ENCODE results near the gene IFT27.
A peak's percentile ranks its signal among the peaks of the same experiment; 100 is the strongest.

IFT27 gene, protein sequence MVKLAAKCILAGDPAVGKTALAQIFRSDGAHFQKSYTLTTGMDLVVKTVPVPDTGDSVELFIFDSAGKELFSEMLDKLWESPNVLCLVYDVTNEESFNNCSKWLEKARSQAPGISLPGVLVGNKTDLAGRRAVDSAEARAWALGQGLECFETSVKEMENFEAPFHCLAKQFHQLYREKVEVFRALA

DNA sequence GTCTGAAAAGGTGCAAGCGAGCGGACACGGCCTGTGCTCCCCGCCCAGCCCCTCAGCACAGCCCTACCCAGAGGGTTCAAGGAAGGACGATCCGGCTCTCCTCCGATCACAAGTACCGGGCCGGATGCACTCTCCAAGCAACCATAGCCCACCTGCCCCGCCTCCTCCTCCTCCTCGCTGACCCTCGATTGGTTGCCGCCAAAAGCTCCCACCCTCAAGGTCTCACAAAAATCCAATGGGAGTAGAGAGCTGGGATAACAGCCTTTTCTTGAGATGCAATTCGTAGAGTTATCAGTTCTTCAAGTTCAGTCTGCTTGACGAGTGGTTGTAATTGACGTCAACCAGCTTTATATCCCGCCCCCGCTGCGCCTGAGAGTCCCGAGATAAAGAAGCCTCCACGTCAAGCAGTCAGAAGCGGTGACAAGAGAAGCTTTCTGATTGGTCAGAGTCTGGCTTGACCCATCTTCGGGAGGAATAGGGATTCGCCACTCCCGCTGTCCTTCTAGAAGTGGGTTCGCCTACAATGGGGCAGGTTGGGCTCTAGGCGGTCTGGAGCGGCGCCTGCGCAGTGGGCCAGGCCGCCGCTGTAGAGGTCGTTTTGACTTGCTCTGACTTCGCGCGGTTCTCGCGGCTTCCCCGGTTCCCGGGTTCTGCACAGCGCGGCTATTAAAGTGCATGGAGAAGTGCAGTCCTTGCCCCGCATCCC, at the start of gene IFT27:
IFT27 (minus strand) TSS at position 156 of the 706 bp plus-strand sequence. CDS start 412 bp downstream, outside the sequence.
- Histone ChIP-seq H3K27me3 (ENCODE audit: control insufficient read depth, insufficient read depth, low read length) (peaks cover 10% of the 10 kb centered on the region), H3K4me3 (ENCODE audit: low read depth, low read length) (peak within 1 kb of the TSS; percentile 89), H3K9ac (ENCODE audit: low read length) (peak within 1 kb of the TSS; percentile 58), H3K4me1 (ENCODE audit: control insufficient read depth, insufficient read depth, low read length) (peaks cover 8% of the 10 kb centered on the region), H3K9me3 (ENCODE audit: control insufficient read depth, insufficient read depth, low read depth, low read length) (peaks cover 28% of the 10 kb centered on the region), H3K36me3 (ENCODE audit: control insufficient read depth, insufficient read depth, low read length) (0 out of 2 replicates have a peak, but pooled peaks cover 5% of the 10 kb centered on the region), H3K27ac (ENCODE audit: low read depth, low read length) (no peak within 1 kb of the TSS)

DNA sequence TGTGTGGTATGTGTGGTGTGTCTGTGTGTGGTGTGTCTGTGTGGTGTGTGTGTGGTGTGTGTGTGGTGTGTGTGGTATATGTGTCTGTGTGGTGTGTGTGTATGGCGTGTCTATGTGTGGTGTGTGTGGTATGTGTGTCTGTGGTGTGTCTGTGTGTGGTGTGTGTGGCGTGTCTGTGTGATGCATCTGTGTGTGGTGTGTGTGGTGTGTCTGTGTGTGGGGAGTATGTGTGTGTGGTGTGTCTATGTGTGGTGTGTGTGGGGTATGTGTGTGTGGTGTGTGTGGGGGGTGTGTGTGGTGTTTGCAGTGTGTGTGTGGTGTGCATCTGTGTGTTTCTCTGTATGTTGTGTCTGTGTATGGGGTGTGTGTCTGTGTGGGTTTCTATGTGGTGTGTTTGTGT, 48.7 kb upstream of the IFT27 start:
- no peaks in the 10 kb centered on the region for H3K36me3 ChIP-seq (ENCODE audit: control insufficient read depth, insufficient read depth, low read length)
- no peak overlapping the region for H3K9ac ChIP-seq (ENCODE audit: low read length)
- H3K27me3 ChIP-seq (ENCODE audit: control insufficient read depth, insufficient read depth, low read length) = peaks cover 3% of the 10 kb centered on the region; the same call in 1 of the 2 replicates
- no peak overlapping the region for H3K27ac ChIP-seq (ENCODE audit: low read depth, low read length)
- peaks cover 11% of the 10 kb centered on the region; the same call in 1 of the 2 replicates for H3K4me1 ChIP-seq (ENCODE audit: control insufficient read depth, insufficient read depth, low read length)
- H3K9me3 ChIP-seq (ENCODE audit: control insufficient read depth, insufficient read depth, low read depth, low read length) = no peaks in the 10 kb centered on the region
- H3K4me3 ChIP-seq (ENCODE audit: low read depth, low read length) = no peak overlapping the region

DNA sequence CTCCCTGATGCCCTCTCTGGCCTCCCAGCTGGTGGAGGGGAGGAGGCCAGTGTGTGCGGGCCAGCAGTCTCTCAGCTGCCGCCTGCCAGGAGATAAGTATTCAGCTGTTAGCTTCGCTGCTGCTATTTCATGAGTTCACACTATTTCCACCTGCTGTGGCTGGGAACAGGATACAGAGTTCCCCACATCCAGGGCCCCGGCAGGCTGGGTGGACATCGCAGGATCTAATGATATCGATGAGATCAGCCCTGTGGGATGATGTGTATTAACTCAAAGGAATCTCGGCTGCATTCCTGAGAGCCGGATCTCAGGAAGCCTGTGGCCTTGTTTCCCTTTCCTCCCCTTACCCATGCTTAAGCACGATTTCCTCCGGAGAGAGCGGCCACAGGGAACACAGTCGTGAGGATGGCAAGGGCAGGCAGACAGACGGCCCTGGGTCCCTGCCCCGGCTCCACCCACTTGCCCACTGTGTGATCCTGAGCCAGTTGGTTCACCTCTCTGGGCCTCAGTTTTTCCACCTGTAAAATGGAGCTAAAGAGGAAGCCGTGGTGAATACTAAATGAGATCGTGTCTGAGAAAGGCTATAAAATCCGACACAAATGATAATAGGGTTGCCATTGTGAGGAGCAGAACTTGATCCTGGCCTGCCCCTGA, 47.4 kb upstream of the IFT27 start:
- Histone ChIP-seq H3K4me1 (ENCODE audit: control insufficient read depth, insufficient read depth, low read length) (peaks cover 22% of the 10 kb centered on the region; the same call in 1 of the 2 replicates), H3K9me3 (ENCODE audit: control insufficient read depth, insufficient read depth, low read depth, low read length) (no peaks in the 10 kb centered on the region), H3K4me3 (ENCODE audit: low read depth, low read length) (no peak overlapping the region), H3K27ac (ENCODE audit: low read depth, low read length) (no peak overlapping the region), H3K9ac (ENCODE audit: low read length) (peak overlapping the region; percentile 18), H3K27me3 (ENCODE audit: control insufficient read depth, insufficient read depth, low read length) (peaks cover 12% of the 10 kb centered on the region), H3K36me3 (ENCODE audit: control insufficient read depth, insufficient read depth, low read length) (no peaks in the 10 kb centered on the region)

DNA sequence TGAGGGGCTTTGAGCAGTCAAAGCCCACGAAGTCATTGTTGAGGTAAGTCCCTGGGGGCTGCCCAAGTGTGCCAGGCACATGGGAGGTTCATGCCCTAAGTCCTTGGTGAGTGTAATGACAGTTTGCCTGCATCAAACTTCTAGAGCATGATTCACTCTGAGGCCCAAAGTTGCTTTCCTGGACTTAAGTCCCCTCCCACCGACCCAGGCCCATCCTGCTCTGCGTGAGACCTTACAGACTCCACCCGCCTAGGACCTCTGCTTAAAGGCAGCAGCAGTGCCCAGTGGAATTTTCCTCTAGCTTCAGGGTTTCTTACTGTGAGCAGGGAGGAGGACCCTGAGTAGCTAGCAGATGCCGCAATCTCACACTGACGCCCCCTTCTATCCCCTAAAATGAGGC, 46.7 kb upstream of the IFT27 start:
- no peak overlapping the region for H3K9ac ChIP-seq (ENCODE audit: low read length)
- peaks cover 19% of the 10 kb centered on the region for H3K27me3 ChIP-seq (ENCODE audit: control insufficient read depth, insufficient read depth, low read length)
- peaks cover 29% of the 10 kb centered on the region; the same call in 1 of the 2 replicates for H3K4me1 ChIP-seq (ENCODE audit: control insufficient read depth, insufficient read depth, low read length)
- H3K27ac ChIP-seq (ENCODE audit: low read depth, low read length) = no peak overlapping the region
- H3K9me3 ChIP-seq (ENCODE audit: control insufficient read depth, insufficient read depth, low read depth, low read length) = no peaks in the 10 kb centered on the region
- no peak overlapping the region for H3K4me3 ChIP-seq (ENCODE audit: low read depth, low read length)
- no peaks in the 10 kb centered on the region for H3K36me3 ChIP-seq (ENCODE audit: control insufficient read depth, insufficient read depth, low read length)

DNA sequence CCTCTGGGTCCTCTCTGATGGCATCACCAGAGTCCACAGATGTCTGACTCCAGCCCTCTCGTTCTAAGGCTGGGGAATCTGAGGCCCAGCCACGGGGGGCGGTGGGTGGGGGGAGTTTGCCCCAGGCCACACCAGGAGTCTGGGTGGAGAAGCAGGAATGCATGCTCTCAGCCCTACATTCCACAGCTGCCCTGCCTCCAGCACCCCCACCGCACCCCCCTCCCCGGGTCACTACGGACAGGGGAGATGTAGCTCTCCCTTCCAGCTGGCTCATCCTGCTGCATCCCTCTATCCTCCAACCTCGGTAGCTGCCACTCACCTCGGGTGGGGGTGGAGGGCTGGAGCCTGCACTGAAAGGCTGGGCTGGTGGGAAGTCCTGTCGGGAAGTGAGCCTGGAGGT, 43.2 kb upstream of the IFT27 start:
- Histone ChIP-seq H3K36me3 (ENCODE audit: control insufficient read depth, insufficient read depth, low read length) (no peaks in the 10 kb centered on the region), H3K4me1 (ENCODE audit: control insufficient read depth, insufficient read depth, low read length) (peaks cover 46% of the 10 kb centered on the region), H3K9me3 (ENCODE audit: control insufficient read depth, insufficient read depth, low read depth, low read length) (no peaks in the 10 kb centered on the region), H3K27me3 (ENCODE audit: control insufficient read depth, insufficient read depth, low read length) (peaks cover 54% of the 10 kb centered on the region), H3K9ac (ENCODE audit: low read length) (no peak overlapping the region), H3K27ac (ENCODE audit: low read depth, low read length) (no peak overlapping the region), H3K4me3 (ENCODE audit: low read depth, low read length) (no peak overlapping the region)

DNA sequence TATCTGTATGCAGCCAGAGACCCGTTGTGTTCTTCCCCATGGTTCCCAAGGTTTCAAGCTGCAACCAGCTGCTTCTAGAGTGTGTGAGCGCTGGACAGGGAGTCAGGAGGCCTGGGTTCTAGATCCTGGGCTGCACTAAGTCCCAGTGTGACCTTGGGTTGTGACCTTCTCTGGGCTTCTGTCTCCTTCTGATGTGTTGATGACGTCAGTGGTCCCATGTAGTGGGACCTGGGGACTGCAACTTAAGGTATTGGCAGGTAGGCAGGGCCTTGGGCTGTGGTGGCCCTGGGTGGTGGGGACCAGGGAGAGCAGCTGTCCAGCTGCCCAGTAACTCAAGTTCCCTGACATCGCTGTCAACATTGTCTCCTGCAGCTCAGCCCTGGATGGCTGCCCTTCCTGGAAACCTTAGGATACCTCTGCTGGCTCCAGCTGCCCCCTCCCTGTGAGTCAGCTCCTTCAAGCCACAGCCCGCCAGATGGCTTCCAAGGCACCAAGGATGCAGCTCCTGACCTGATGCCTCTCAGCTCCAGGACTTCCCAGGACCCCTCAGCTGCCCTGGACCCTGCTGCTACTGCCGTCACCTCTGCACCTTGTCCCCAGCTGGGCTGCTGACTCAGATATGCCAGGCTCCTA, 42.2 kb upstream of the IFT27 start:
- Histone ChIP-seq H3K27me3 (ENCODE audit: control insufficient read depth, insufficient read depth, low read length) (peaks cover 64% of the 10 kb centered on the region), H3K36me3 (ENCODE audit: control insufficient read depth, insufficient read depth, low read length) (no peaks in the 10 kb centered on the region), H3K4me3 (ENCODE audit: low read depth, low read length) (no peak overlapping the region), H3K27ac (ENCODE audit: low read depth, low read length) (no peak overlapping the region), H3K9ac (ENCODE audit: low read length) (no peak overlapping the region), H3K4me1 (ENCODE audit: control insufficient read depth, insufficient read depth, low read length) (peaks cover 47% of the 10 kb centered on the region), H3K9me3 (ENCODE audit: control insufficient read depth, insufficient read depth, low read depth, low read length) (no peaks in the 10 kb centered on the region)

DNA sequence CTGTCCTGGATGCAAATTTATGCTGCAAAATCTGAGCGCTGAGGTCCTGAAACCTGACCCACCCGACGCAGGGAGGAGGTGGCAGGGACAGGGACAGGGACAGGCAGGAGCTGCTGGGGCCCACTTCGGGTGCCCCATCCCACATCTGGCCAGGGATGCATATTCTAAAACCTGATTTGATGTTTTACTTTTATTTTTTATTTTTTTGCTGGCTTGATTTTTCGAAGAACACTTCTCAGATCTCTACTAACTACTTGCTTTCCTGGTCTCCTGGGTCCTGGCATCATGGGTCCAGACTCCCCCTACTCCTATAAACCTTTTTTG, 41.6 kb upstream of the IFT27 start:
- H3K36me3 ChIP-seq (ENCODE audit: control insufficient read depth, insufficient read depth, low read length) = no peaks in the 10 kb centered on the region
- no peak overlapping the region for H3K9ac ChIP-seq (ENCODE audit: low read length)
- H3K4me1 ChIP-seq (ENCODE audit: control insufficient read depth, insufficient read depth, low read length) = peaks cover 42% of the 10 kb centered on the region
- H3K27ac ChIP-seq (ENCODE audit: low read depth, low read length) = no peak overlapping the region
- peaks cover 70% of the 10 kb centered on the region for H3K27me3 ChIP-seq (ENCODE audit: control insufficient read depth, insufficient read depth, low read length)
- H3K9me3 ChIP-seq (ENCODE audit: control insufficient read depth, insufficient read depth, low read depth, low read length) = no peaks in the 10 kb centered on the region
- peak overlapping the region; percentile 63 for H3K4me3 ChIP-seq (ENCODE audit: low read depth, low read length)

DNA sequence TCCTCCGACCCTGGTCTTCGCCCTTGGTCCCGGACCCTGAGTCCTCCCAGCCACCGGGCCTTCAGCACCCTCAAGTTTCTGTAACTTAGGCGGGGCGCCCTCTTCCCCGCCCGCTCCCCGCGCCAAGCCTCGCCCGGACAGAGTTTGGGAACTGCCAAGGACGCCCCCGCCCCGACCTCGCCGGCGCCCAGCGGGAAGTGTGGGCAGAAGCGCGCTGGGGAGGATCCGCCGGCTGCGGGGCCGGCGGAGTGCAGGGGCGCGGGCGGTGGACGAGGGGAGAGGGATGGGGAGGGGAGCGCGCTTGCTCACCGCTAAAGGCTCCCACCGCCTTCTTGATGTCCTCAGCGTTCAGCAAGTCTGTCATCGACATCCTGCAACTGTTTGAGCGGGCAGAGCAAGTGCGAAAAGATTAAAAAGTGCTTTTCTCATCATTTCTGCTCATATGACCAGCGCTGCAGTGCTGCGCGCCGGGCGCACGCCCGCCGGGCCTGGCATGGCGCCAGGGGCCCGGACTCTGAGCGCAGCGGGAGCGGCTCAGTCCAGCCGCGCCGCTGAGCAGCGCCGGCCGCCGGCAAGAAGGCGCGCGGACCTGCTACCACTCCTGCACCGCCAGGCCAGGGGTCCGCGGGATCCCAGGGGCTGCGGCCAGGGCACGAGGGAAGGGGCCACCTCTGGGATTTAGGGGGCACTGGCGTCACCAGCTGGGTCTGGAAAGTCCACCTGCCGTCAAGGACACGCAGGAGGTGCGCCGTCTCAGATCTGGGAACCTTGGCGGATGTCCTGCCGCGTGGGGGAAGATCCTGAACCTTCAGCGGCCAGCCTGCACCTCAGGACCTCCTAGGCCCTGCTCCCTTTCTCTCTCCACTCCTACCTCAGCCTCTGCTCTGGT, 41.0 kb upstream of the IFT27 start, which contains the start of gene PVALB:
PVALB (minus strand) TSS at position 400 of the 889 bp plus-strand sequence; CDS start at position 370, 30 bp downstream.
- Histone ChIP-seq H3K27me3 (ENCODE audit: control insufficient read depth, insufficient read depth, low read length) (peaks cover 70% of the 10 kb centered on the region), H3K4me3 (ENCODE audit: low read depth, low read length) (peak within 1 kb of the TSS; percentile 63), H3K4me1 (ENCODE audit: control insufficient read depth, insufficient read depth, low read length) (peaks cover 39% of the 10 kb centered on the region), H3K27ac (ENCODE audit: low read depth, low read length) (no peak within 1 kb of the TSS), H3K36me3 (ENCODE audit: control insufficient read depth, insufficient read depth, low read length) (no peaks in the 10 kb centered on the region), H3K9me3 (ENCODE audit: control insufficient read depth, insufficient read depth, low read depth, low read length) (no peaks in the 10 kb centered on the region), H3K9ac (ENCODE audit: low read length) (no peak within 1 kb of the TSS)

DNA sequence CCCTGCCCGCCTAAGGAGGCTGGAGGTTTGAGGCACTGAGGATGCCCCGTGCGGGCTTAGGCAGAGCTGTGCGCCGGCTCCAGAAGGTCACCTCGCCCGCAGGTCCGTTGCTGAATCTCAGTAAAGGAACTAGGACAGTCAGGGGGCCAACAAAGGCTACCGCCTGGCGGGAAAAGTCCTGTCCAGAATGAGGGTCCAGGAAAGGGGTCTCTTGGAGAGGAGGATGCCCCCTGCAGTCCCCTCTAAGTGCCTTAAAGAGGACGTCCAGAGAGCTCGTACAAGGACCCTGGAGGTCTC, 40.4 kb upstream of the IFT27 start:
- no peaks in the 10 kb centered on the region for H3K9me3 ChIP-seq (ENCODE audit: control insufficient read depth, insufficient read depth, low read depth, low read length)
- H3K27me3 ChIP-seq (ENCODE audit: control insufficient read depth, insufficient read depth, low read length) = peaks cover 70% of the 10 kb centered on the region
- no peak overlapping the region for H3K27ac ChIP-seq (ENCODE audit: low read depth, low read length)
- no peak overlapping the region for H3K9ac ChIP-seq (ENCODE audit: low read length)
- H3K4me1 ChIP-seq (ENCODE audit: control insufficient read depth, insufficient read depth, low read length) = peaks cover 39% of the 10 kb centered on the region
- peak overlapping the region; percentile 63 for H3K4me3 ChIP-seq (ENCODE audit: low read depth, low read length)
- H3K36me3 ChIP-seq (ENCODE audit: control insufficient read depth, insufficient read depth, low read length) = no peaks in the 10 kb centered on the region

DNA sequence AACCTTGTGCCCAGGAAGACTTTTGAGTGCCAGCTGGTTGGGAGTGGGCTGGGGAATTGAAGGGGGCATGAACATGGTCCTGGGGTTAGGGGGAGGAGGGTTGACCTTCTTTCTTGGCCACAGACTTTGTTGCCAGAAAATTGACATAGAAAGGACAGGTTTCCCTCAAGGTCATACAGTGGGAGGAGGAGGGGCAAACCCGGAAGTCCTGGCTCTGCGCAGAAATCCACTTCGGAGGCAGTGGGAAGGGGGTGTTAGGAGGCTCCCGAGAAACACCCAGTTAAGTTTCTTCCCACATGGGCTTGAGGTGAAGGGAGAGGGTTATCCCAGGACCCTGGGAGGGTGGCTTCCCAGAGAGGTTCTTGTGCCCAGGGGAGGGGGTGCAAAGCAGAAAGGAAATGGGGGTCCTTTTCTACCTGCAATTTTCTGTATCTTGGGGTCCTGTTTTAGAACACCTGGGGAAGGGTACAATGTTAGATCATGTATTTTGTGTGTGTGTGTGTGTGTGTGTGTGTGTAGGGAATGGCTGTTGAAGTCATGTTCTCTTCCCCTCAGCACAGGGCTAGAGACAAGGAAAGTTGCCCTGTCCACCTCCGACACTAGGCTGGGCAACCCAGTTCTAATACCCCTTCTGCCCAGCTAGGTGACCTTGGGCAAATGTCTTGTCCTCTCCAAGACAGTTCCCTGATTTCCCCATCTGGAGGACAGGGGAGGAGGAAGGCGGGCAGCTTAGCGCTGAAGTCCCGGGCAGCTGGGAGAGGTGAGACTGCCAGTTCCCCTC, 39.8 kb upstream of the IFT27 start:
- peak overlapping the region; percentile 63 for H3K4me3 ChIP-seq (ENCODE audit: low read depth, low read length)
- no peaks in the 10 kb centered on the region for H3K36me3 ChIP-seq (ENCODE audit: control insufficient read depth, insufficient read depth, low read length)
- H3K9ac ChIP-seq (ENCODE audit: low read length) = no peak overlapping the region

More for the DNA sequence above, 39.8 kb upstream of the IFT27 start:
- Histone ChIP-seq H3K9me3 (ENCODE audit: control insufficient read depth, insufficient read depth, low read depth, low read length) (no peaks in the 10 kb centered on the region), H3K4me1 (ENCODE audit: control insufficient read depth, insufficient read depth, low read length) (peaks cover 39% of the 10 kb centered on the region), H3K27me3 (ENCODE audit: control insufficient read depth, insufficient read depth, low read length) (peaks cover 70% of the 10 kb centered on the region), H3K27ac (ENCODE audit: low read depth, low read length) (no peak overlapping the region)
